GM12874 (cell line): ENCODE measurements around the gene C1orf52.

Experiments
- CTCF ChIP-seq: IDR thresholded peaks from 2 replicates; pipeline ENCODE4 v1.5.1; 2011; ENCODE audit warnings: low read depth, mild to moderate bottlenecking, control low read depth, low read length, moderate library complexity; ENCODE audit not compliant: insufficient read depth

Gene C1orf52

GRCh38 chr1:85216697-85217096 lies 42.8 kb downstream of the C1orf52 start:
- no peak for TF ChIP-seq CTCF

GRCh38 chr1:85214654-85215053 lies 44.8 kb downstream of the C1orf52 start:
- TF ChIP-seq CTCF: no peak

- no peak for TF ChIP-seq CTCF
Observed at GRCh38 chr1:85208488-85208887, 51.0 kb downstream of the C1orf52 start.

- no peak for TF ChIP-seq CTCF
Observed at GRCh38 chr1:85203573-85204171, 55.8 kb downstream of the C1orf52 start.

GRCh38 chr1:85202864-85203255 lies 56.6 kb downstream of the C1orf52 start:
- TF ChIP-seq CTCF: no peak

GRCh38 chr1:85202092-85202863 lies 57.2 kb downstream of the C1orf52 start:
- TF ChIP-seq CTCF: no peak

GRCh38 chr1:85201340-85202091 lies 57.9 kb downstream of the C1orf52 start:
- TF ChIP-seq CTCF: no peak
